ENCODE data around the gene UGT1A1.

UGT1A1 gene

DNA sequence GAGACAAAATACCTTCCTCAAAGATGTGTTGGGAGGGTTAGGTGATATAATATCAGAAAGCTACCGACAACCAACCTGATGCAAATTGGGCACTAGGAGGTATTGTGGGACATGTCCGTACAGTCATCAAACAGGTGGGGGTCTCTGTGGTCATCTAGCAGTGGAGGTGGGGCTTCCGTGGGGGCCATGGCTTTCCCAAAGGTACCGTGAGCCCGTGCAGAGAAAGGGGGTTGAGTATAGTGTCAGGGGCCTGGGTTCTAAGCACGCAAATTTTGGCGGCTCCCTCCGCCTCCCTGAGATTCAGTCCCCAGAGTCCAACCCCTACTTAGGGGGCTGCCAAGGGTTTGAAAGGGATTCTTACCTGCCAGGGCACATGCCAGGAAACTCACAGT lies 61.6 kb downstream of the UGT1A1 start:
- no peak for DNase-seq (ENCODE audit: insufficient read length, low spot score)
- FAIRE-seq, result no peak
- TF ChIP-seq, protein P1, sequence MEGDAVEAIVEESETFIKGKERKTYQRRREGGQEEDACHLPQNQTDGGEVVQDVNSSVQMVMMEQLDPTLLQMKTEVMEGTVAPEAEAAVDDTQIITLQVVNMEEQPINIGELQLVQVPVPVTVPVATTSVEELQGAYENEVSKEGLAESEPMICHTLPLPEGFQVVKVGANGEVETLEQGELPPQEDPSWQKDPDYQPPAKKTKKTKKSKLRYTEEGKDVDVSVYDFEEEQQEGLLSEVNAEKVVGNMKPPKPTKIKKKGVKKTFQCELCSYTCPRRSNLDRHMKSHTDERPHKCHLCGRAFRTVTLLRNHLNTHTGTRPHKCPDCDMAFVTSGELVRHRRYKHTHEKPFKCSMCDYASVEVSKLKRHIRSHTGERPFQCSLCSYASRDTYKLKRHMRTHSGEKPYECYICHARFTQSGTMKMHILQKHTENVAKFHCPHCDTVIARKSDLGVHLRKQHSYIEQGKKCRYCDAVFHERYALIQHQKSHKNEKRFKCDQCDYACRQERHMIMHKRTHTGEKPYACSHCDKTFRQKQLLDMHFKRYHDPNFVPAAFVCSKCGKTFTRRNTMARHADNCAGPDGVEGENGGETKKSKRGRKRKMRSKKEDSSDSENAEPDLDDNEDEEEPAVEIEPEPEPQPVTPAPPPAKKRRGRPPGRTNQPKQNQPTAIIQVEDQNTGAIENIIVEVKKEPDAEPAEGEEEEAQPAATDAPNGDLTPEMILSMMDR (IDR thresholded peaks at IDR 0.05; ENCODE audit: insufficient read depth, missing control alignments), result no peak

DNA sequence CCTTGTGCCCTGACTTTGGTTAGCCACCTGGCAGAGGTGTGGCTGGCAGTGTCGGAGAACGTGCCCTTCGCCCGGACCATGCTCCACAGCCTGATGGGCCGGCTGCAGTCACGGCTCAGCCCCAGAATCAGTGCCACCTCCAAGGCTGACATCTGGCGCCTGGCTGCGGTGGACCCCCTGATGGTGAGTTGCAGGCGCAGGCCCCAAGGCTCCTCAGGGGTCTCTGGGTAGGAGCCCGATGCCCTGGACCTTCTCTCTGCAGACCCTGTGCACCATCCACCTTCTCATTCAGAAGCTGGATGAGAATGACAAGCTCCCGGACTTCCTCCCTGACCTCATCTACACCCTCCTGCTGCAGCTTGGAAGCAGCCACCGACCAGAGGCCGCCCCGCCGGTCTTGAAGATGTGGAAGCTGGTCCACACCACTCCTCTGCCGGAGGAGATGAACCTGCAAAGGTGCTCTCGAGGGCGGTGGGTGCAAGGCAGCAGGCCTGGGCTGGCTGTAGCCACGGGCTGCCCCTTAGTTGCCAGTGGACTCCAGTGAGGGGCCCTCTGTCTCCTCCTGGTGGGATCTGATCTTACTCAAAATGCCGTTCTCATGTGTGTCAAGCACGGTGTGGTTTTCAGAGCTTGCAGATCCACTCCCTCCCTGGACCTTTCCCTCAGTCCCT lies 62.2 kb downstream of the UGT1A1 start:
- FAIRE-seq (no peak), DNase-seq (ENCODE audit: insufficient read length, low spot score) (no peak)
- TF ChIP-seq, protein P1 (IDR thresholded peaks at IDR 0.05; ENCODE audit: insufficient read depth, missing control alignments), result no peak
